Retina (tissue), 1 donor: ENCODE measurements around the gene ABCC6.

Source experiments
- DNase-seq: peaks from one replicate; pipeline ENCODE4 v3.0.0-alpha.2; 2016

The ABCC6 gene

GRCh38 chr16:16139061-16139460, 84.2 kb downstream of the ABCC6 start:
- no peak for DNase-seq

GRCh38 chr16:16138034-16138635, 85.2 kb downstream of the ABCC6 start:
- no peak for DNase-seq

GRCh38 chr16:16137110-16137509, 86.2 kb downstream of the ABCC6 start:
- no peak for DNase-seq

GRCh38 chr16:16136588-16136987, 86.7 kb downstream of the ABCC6 start:
- DNase-seq, result no peak

GRCh38 chr16:16133943-16134604, 89.2 kb downstream of the ABCC6 start:
- no peak for DNase-seq

GRCh38 chr16:16131659-16132058, 91.6 kb downstream of the ABCC6 start:
- no peak for DNase-seq

- no peak for DNase-seq
Measured at GRCh38 chr16:16131204-16131603, 92.1 kb downstream of the ABCC6 start.

- DNase-seq, result peak; percentile 73
Measured at GRCh38 chr16:16127469-16128116, 95.7 kb downstream of the ABCC6 start.

- DNase-seq, result no peak
Measured at GRCh38 chr16:16126896-16127295, 96.4 kb downstream of the ABCC6 start.

GRCh38 chr16:16124974-16125373, 98.3 kb downstream of the ABCC6 start:
- DNase-seq, result no peak

- DNase-seq, result no peak
Measured at GRCh38 chr16:16124438-16124837, 98.9 kb downstream of the ABCC6 start.

GRCh38 chr16:16122264-16122663, 101.0 kb downstream of the ABCC6 start:
- no peak for DNase-seq

GRCh38 chr16:16121185-16121727, 102.0 kb downstream of the ABCC6 start:
- DNase-seq, result no peak

- DNase-seq, result no peak
Measured at GRCh38 chr16:16120382-16121184, 102.7 kb downstream of the ABCC6 start.

GRCh38 chr16:16120044-16120381, 103.3 kb downstream of the ABCC6 start:
- DNase-seq, result no peak

GRCh38 chr16:16118337-16118736, 105.0 kb downstream of the ABCC6 start:
- DNase-seq, result no peak

GRCh38 chr16:16116841-16117240, 106.5 kb downstream of the ABCC6 start:
- no peak for DNase-seq

- no peak for DNase-seq
Measured at GRCh38 chr16:16113076-16113475, 110.2 kb downstream of the ABCC6 start.

- no peak for DNase-seq
Measured at GRCh38 chr16:16112450-16113053, 110.7 kb downstream of the ABCC6 start.

- no peak for DNase-seq
Measured at GRCh38 chr16:16111639-16112038, 111.7 kb downstream of the ABCC6 start.

- no peak for DNase-seq
Measured at GRCh38 chr16:16110111-16110490, 113.2 kb downstream of the ABCC6 start.

- DNase-seq, result no peak
Measured at GRCh38 chr16:16109453-16110110, 113.7 kb downstream of the ABCC6 start.
